ENCODE results near the gene ZSCAN5A. TPM values are rescaled to one million over a fixed set of nuclear protein-coding genes. Genes with fewer than 3 reads are reported as not detected.

Gene ZSCAN5A
- total RNA-seq, 4 donors from 2014 or later = 5.9 to 10.0 (median 7.0) TPM

DNA sequence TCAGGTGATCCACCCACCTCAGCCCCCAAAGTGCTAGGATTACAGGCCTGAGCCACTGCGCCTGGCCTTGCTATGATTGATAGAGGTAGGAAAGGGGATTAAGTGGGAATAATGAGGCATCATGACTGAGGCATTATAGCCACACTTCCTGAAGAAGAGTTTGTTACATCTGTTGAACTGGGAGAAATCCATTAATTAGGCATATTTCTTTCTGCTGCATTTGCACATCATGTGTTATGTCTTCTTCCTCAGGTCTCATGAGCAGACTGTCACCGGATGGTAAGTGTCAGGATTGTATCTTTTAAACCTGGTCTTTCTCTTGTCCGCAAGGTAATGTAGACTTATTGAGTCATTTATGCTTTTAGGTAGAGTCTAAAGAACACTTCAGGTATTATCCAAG, 29.9 kb downstream of the ZSCAN5A start:
- TF ChIP-seq, protein P1, sequence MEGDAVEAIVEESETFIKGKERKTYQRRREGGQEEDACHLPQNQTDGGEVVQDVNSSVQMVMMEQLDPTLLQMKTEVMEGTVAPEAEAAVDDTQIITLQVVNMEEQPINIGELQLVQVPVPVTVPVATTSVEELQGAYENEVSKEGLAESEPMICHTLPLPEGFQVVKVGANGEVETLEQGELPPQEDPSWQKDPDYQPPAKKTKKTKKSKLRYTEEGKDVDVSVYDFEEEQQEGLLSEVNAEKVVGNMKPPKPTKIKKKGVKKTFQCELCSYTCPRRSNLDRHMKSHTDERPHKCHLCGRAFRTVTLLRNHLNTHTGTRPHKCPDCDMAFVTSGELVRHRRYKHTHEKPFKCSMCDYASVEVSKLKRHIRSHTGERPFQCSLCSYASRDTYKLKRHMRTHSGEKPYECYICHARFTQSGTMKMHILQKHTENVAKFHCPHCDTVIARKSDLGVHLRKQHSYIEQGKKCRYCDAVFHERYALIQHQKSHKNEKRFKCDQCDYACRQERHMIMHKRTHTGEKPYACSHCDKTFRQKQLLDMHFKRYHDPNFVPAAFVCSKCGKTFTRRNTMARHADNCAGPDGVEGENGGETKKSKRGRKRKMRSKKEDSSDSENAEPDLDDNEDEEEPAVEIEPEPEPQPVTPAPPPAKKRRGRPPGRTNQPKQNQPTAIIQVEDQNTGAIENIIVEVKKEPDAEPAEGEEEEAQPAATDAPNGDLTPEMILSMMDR (IDR thresholded peaks at IDR 0.05; ENCODE audit: low read depth) = no peak

DNA sequence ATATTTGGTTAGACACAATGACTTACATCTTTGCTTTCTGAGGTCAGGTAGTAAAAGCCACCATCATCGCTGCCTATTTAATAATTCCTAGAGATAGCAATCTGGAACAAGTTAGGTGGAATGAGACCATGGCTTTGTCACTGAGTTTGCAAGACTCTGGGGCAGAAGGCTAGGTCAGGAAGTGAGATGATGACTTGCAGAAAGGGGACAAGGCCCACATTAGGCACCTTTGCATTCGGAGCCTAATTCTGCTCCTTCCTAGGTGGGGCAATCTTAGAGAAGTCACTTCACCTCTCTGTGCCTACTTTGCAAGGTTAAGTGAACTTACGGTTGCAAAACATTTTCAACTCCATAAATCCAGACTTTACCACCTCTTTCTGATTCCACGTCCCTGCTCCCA, 31.8 kb downstream of the ZSCAN5A start:
- TF ChIP-seq, protein P1 (IDR thresholded peaks at IDR 0.05; ENCODE audit: low read depth) = no peak

DNA sequence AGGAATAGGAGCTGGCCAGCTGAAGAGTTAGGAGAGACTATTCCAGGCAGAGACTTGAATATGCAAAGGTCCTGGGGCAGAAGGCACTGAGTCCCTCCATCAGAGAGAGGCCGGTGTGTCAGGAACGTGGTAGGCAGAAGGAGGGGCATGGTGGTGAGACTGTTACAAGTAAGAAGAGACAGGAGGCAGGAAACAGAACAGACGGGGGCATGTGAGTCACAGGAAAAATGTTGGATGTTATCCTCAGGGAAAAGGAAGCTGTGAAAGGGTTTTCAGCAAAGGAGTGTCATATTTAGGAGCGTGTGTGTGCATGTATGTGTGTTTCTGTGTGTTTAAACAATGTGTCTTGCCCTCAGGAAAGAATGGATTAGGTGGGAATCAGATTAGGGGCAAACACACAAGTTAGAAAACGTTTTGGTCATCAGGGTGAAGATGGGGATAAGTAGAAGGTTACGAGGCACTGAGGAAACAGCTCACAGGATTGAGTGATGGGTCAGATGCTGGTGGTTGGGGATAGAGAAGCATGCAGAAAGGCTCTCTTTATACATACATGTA, 41.0 kb downstream of the ZSCAN5A start:
- TF ChIP-seq, protein P1 (IDR thresholded peaks at IDR 0.05; ENCODE audit: low read depth) = no peak

DNA sequence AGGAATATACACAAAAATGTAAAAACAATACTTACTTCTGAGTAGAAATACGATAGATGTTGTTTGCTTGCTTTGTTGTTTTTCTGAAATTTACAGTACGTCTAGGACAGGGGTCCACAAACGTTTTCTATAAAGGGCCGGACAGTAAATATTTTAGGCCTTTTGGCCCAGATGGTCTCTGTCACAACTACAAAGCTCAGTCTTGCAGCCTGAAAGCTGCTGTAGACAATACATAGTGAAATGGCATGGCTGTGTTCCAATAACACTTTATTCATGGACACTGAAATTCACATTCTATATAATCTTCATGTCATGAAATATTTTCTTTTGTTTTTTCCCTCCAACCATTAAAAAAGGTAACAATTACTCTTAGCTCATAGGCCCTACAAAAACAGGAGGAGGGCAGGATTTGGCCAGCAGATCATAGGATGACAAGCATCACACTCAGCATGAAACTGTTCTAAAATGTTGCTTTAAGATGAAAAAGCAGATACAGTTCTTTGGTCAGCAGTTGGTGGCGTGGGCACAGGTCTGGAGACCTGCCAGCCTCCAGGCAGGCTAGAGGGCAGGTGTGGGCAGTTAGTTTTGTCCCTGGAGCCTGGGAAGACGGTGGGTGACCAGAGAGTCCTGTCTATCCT, 42.4 kb downstream of the ZSCAN5A start, which contains the start of gene EDDM13:
Gene EDDM13 (plus strand): TSS at position 588 of the 638 bp plus-strand sequence. CDS start 87 bp downstream, outside the sequence.
- TF ChIP-seq, protein P1 (IDR thresholded peaks at IDR 0.05; ENCODE audit: low read depth) = no peak

DNA sequence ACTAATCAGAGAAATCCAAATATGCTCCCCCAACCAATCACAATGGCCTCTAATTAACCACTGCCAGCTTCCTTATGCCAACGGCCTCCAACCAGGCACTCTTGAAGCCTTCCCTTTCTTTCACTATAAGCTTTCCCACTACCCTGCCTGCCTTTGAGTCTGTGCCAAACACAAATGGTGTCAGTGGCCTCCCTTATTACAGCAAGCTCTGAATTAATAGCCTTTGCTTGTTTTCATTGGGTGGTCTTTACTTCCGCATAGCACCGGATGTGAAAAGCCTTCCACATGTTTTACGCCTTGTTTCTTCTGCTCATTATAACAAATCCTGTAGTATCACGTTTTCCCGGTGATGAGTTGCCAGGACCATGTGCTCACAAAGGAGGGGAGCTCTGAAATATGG, 43.5 kb downstream of the ZSCAN5A start:
- TF ChIP-seq, protein P1 (IDR thresholded peaks at IDR 0.05; ENCODE audit: low read depth) = no peak

DNA sequence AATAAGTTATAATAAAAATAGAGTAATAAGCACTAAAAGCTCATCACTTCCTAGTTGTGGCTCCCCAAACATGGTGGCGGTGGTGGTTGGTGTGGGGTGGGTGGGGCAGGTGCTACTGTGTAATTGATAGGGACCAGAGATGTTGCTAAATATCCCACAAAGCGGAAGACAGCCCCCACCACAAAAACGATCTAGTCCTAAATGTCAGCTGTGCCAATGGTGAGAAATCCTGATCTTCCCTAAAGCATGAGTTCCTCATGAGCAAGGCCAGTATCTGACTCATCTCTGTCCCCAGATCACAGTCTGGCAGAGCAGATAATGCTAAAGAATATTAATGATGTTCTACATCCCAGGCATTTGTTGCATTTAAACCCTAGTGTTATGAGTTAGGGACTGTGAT, 44.0 kb downstream of the ZSCAN5A start:
- TF ChIP-seq, protein P1 (IDR thresholded peaks at IDR 0.05; ENCODE audit: low read depth) = no peak

DNA sequence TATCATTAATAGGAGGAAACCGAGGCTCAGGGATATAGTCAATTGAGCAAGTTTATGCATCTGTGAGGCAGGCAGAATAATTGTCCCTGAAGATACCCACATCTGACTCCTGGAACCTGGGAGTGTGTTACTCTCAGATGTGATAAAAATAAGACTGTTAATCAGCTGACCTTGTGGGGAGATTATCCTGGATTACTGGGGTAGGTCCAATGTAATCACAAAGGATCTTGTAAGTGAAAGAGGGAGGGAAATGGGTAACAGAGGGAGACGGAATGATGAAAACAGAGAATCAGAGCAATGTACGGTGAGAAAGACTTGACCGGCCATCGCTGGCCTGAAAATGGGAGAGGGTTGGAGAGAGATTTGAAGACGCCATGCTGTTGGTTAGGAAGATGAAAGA, 45.3 kb downstream of the ZSCAN5A start:
- TF ChIP-seq, protein P1 (IDR thresholded peaks at IDR 0.05; ENCODE audit: low read depth) = no peak

Data from subcutaneous adipose tissue (tissue), 4 donors.